Vagina (tissue), 2 donors: ENCODE data around the gene SGMS2.

Experiments
- CTCF ChIP-seq, 3 experiments: fragments of 450-650 bp in 2 of 3; fragments of 200-600 bp in 1 of 3; sonication (generic) in 1 of 3; IDR thresholded peaks; one replicate each; pipeline ENCODE4 v1.5.1; 2017 to 2019; ENCODE audit warnings: antibody characterized with exemption in 3 of 3, mild to moderate bottlenecking in 2 of 3, moderate library complexity in 2 of 3
- POLR2A ChIP-seq, 2 donors: fragments of 450-650 bp; IDR thresholded peaks; one replicate each; pipeline ENCODE4 v1.6.1; 2017; ENCODE audit warnings: antibody characterized with exemption in 2 of 2, mild to moderate bottlenecking in 2 of 2, moderate library complexity in 2 of 2
- POLR2AphosphoS5 ChIP-seq, 2 donors: sonication (generic); formaldehyde crosslinking; IDR thresholded peaks; one replicate each; pipeline ENCODE4 v1.9.0; 2017; ENCODE audit warnings: antibody characterized with exemption in 2 of 2, mild to moderate bottlenecking in 2 of 2, low read depth in 1 of 2; ENCODE audit not compliant: insufficient read depth in 1 of 2

DNA sequence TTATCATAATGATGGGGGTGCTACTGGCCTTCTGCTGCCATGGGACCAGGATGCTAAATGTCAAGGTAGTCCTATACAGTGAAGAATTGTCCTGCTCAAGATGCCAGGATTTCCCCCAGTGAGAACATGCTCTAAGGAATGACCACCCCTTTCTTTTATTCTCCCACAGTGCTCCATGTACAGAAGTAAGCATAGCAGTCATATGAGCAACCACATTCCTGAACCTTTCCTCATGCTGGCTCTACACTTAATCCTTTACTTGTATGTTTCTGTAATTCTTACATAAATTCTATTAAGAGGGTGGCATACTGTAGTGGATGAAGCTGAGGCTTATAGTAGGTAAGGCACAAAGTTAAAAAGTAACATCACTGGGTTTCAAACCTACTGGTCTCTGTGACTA lies 126.8 kb downstream of the SGMS2 start:
- no peak for TF ChIP-seq CTCF (IDR thresholded peaks at IDR 0.05)
- TF ChIP-seq POLR2A (IDR thresholded peaks at IDR 0.05): no peak
- no peak for TF ChIP-seq POLR2AphosphoS5 (IDR thresholded peaks at IDR 0.05; ENCODE audit: insufficient read depth in 1 of 2, low read depth in 1 of 2)
